Activated CD4-positive, alpha-beta T cell treated with anti-CD3 and anti-CD28 coated beads for 36 hours (primary cell): ENCODE results near the gene OSBPL3. TPM values are rescaled to one million over a fixed set of nuclear protein-coding genes. Genes with fewer than 3 reads are reported as not detected.
"Not testable (repeated sequence)": the region's sequence is repeated elsewhere in the genome, so short reads cannot be mapped to it uniquely, and the experiment has no call there.

ENCODE experiments used
- ATAC-seq: fragments of 200-7000 bp; cut with Tn5 transposase; one replicate; pipeline ENCODE4 v1.10.0; 2021; ENCODE audit warnings: mild to moderate bottlenecking, moderate library complexity
- CTCF ChIA-PET: fragments of 350-600 bp; sonication (Branson Sonifier 250); formaldehyde crosslinking; loops from one replicate; lab custom pipeline; 2021; ENCODE audit warnings: antibody characterized with exemption; lab: Charles Lee
- POLR2A ChIA-PET: fragments of 350-600 bp; sonication (Branson Sonifier 250); formaldehyde crosslinking; loops from one replicate; lab custom pipeline; 2021; ENCODE audit warnings: antibody characterized with exemption, inconsistent platforms; lab: Charles Lee
- DNase-seq: peaks from one replicate; pipeline ENCODE4 v3.0.0-alpha.2; 2020
- H3K27ac Mint-ChIP-seq: one replicate; pipeline ENCODE4 v1.8.0; 2021; ENCODE audit warnings: mixed read lengths
- H3K27me3 Mint-ChIP-seq: one replicate; pipeline ENCODE4 v1.8.0; 2021; ENCODE audit warnings: mixed read lengths
- H3K36me3 Mint-ChIP-seq: one replicate; pipeline ENCODE4 v1.8.0; 2021; ENCODE audit warnings: low read depth, mixed read lengths
- H3K4me1 Mint-ChIP-seq: one replicate; pipeline ENCODE4 v1.8.0; 2021; ENCODE audit warnings: mixed read lengths
- H3K4me3 Mint-ChIP-seq: one replicate; pipeline ENCODE4 v1.8.0; 2021; ENCODE audit warnings: mild to moderate bottlenecking, moderate library complexity, mixed read lengths
- H3K9me3 Mint-ChIP-seq: one replicate; pipeline ENCODE4 v1.8.0; 2021; ENCODE audit warnings: low read depth, mixed read lengths
- intact Hi-C, 2 experiments: fragments of 100-400 bp; cut with DNase I in 1 of 2; cut with micrococcal nuclease in 1 of 2; formaldehyde crosslinking; loops; one replicate each; pipeline versions ENCODE4 v1.14.2 to v1.15.1; 2022 to 2024; cut with DNase I, micrococcal nuclease
- total RNA-seq, 2 experiments: library from RNA; stranded (reverse); gene quantifications; one replicate each; pipeline ENCODE4 v1.2.3, GENCODE V29; 2021

The OSBPL3 gene
- total RNA-seq = 10 to 100 TPM; 34.7 to 38.2 TPM

DNA sequence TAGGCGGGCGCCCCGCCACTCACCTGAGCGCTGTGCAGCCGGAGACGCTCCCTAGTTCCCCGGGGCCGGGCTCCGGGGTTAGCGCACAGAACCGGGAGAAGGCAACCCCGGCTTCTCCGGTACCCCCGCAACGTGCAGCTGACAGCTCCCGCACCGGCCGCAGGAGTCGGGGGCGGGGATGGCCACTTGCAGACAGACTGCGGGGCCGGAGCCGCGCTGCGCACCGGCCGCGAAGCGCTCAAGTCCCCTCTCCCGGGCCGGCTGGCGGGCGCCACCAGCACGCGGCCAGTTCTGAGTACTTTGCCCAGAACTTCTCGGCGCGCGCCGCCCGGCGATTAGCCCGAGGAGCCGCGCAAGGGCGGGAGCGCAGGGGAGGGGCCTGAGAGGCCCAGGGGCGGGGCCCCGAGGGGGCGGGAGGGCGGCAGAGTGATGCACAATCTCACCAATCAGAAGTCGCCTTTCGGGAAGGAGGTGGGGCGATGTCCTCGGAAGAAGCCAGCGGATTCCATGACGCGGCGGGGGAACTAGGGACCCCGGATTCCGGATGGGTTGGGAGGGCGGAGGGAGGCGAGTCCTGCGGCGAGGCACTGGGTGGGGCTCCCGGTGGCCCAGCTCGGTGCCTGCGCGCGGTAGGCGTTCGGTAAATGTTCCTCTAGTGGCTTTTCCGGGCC, at the start of gene OSBPL3:
OSBPL3 (minus strand) TSS at position 316 of the 671 bp plus-strand sequence. CDS start 87,706 bp downstream, outside the sequence.
- peak; percentile 96 for DNase-seq
- Mint-ChIP-seq H3K9me3 (no peaks in the 10 kb centered on the region), H3K36me3 (peaks cover 12% of the 10 kb centered on the region), H3K4me3 (peak within 1 kb of the TSS; percentile 90), H3K27ac (peak within 1 kb of the TSS; percentile 93), H3K4me1 (peaks cover 53% of the 10 kb centered on the region), H3K27me3 (no peaks in the 10 kb centered on the region)
- peak; percentile 84 for ATAC-seq
- CTCF ChIA-PET = interaction anchor here (0.8 to 7.8 kb wide), 15 partner anchors 10 to 224 kb away, joined by 3 to 57 read pairs (median 3); no protein-coding TSS in a partner anchor
- POLR2A ChIA-PET = interaction anchor here (0.6 to 1.7 kb wide), 5 partner anchors 31 to 159 kb away, joined by 3 to 5 read pairs (median 3); no protein-coding TSS in a partner anchor
- intact Hi-C loops = loop anchor here (1.0 to 5.0 kb wide), 13 partner anchors 48 to 1448 kb away; partner anchors contain the start of genes CYCS (in 1 of the 2), GSDME (in 1 of the 2) and TRA2A (in 1 of the 2)

GRCh38 chr7:25029075-25029474, 49.1 kb upstream of the OSBPL3 start:
- ATAC-seq (peak; percentile 35), DNase-seq (peak; percentile 24)
- Mint-ChIP-seq H3K4me1 (peaks cover 46% of the 10 kb centered on the region), H3K27me3 (no peaks in the 10 kb centered on the region), H3K9me3 (no peaks in the 10 kb centered on the region), H3K27ac (peak overlapping the region; percentile 87), H3K36me3 (no peaks in the 10 kb centered on the region), H3K4me3 (peak overlapping the region; percentile 41)
- intact Hi-C loops = loop anchor here (2.0 to 5.0 kb wide), 3 partner anchors 43 to 208 kb away; no protein-coding TSS in a partner anchor
- POLR2A ChIA-PET = interaction anchor here (1.0 kb wide), 1 partner anchor 208 kb away, joined by 4 read pairs; no protein-coding TSS in a partner anchor
- CTCF ChIA-PET = interaction anchor here (0.6 to 3.0 kb wide), 8 partner anchors 30 to 564 kb away, joined by 3 to 15 read pairs (median 4); no protein-coding TSS in a partner anchor

GRCh38 chr7:25028370-25029021, 48.5 kb upstream of the OSBPL3 start:
- Mint-ChIP-seq H3K36me3 (no peaks in the 10 kb centered on the region), H3K9me3 (no peaks in the 10 kb centered on the region), H3K27ac (peak overlapping the region; percentile 87), H3K4me1 (peaks cover 46% of the 10 kb centered on the region), H3K4me3 (peak overlapping the region; percentile 41), H3K27me3 (no peaks in the 10 kb centered on the region)
- DNase-seq (peak; percentile 50), ATAC-seq (peak; percentile 89)
- ChIA-PET CTCF (interaction anchor here (0.6 to 3.0 kb wide), 11 partner anchors 21 to 563 kb away, joined by 3 to 15 read pairs (median 4); no protein-coding TSS in a partner anchor), POLR2A (interaction anchor here (0.7 to 1.0 kb wide), 2 partner anchors 208 to 476 kb away, joined by 3 to 4 read pairs; no protein-coding TSS in a partner anchor)
- intact Hi-C loops = loop anchor here (1.0 to 5.0 kb wide), 7 partner anchors 44 to 208 kb away; partner anchors contain the start of gene OSBPL3 (in 1 of the 2)

DNA sequence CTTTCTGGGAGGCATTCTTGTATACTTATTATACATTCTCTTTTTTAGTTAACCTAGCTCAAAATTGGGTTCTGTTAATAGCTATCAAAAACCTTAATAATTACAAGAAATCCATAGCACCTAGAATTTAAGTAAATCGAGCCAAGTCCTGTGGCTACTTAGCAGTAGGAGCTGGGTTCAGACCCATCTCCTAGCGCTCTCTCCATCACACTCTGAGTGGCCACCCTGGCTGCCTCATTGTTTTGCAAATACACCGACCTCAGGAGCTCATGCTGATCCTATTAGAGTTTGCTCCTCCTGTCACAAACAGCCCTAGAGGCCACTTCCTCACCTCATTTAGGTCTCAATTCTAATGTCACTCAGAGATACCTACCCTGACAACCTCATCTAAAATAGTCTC, 46.2 kb upstream of the OSBPL3 start:
- DNase-seq (no peak), ATAC-seq (no peak)
- H3K4me3 Mint-ChIP-seq = no peak overlapping the region
- H3K27me3 Mint-ChIP-seq = no peaks in the 10 kb centered on the region
- no peak overlapping the region for H3K27ac Mint-ChIP-seq
- CTCF ChIA-PET = interaction anchor here (0.8 to 1.3 kb wide), 2 partner anchors 9 to 69 kb away, joined by 4 read pairs; no protein-coding TSS in a partner anchor
- peaks cover 42% of the 10 kb centered on the region for H3K4me1 Mint-ChIP-seq
- intact Hi-C loops = loop anchor here in 1 of 2 experiments (5.0 kb wide), 1 partner anchor 46 kb away; no protein-coding TSS in a partner anchor
- H3K36me3 Mint-ChIP-seq = no peaks in the 10 kb centered on the region
- H3K9me3 Mint-ChIP-seq = no peaks in the 10 kb centered on the region
- POLR2A ChIA-PET = no interaction called here

DNA sequence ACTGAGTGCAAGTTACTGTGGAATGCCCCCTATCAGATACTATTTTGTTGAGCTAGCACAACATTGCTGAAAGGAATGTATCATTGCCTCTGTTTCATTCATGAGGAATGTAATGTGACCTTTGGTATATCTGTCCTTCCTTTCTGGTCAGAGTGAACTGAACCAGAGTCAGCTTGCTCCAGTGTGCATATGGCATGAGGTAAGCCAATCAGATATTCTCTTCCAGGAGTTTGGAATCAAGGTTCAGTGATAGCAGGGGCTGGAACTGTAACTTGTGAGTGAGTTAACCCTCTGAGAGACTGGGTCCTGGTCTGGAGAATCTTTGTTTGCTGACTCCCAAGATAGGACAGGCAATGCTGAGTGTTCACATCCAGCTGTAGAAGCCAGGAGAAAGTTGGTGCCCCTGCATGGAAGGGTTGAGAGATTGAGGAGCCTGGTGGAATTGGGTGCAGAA, 45.3 kb upstream of the OSBPL3 start:
- H3K4me3 Mint-ChIP-seq = no peak overlapping the region
- no peak overlapping the region for H3K27ac Mint-ChIP-seq
- no peaks in the 10 kb centered on the region for H3K9me3 Mint-ChIP-seq
- intact Hi-C loops = loop anchor here in 1 of 2 experiments (5.0 kb wide), 1 partner anchor 47 kb away; no protein-coding TSS in a partner anchor
- no peak for DNase-seq
- no peaks in the 10 kb centered on the region for H3K27me3 Mint-ChIP-seq
- ChIA-PET CTCF (interaction anchor here (0.9 kb wide), 1 partner anchor 44 kb away, joined by 3 read pairs; no protein-coding TSS in a partner anchor), POLR2A (no interaction called here)
- no peak for ATAC-seq
- H3K4me1 Mint-ChIP-seq = peaks cover 33% of the 10 kb centered on the region
- H3K36me3 Mint-ChIP-seq = no peaks in the 10 kb centered on the region

DNA sequence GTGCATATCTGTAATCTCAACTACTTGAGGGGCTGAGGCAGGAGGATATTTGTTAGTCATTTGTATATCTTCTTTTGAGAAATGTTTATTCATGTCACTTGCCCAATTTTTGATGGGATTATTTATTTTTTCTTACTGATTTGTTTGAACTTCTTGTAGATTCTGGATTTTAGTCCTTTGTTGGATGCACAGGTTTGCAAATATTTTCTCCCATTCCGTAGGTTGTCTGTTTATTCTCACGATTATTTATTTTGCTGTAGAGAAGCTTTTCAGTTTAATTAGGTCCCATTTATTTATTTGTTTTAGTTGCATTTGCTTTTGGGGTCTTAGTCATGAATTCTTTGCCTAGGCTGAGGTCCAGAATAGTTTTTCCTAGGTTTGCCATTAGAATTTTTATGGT, 44.1 kb upstream of the OSBPL3 start:
- DNase-seq (no peak), ATAC-seq (no peak)
- no peak overlapping the region for H3K27ac Mint-ChIP-seq
- CTCF ChIA-PET = no interaction called here
- peaks cover 23% of the 10 kb centered on the region for H3K4me1 Mint-ChIP-seq
- POLR2A ChIA-PET = no interaction called here
- H3K36me3 Mint-ChIP-seq = no peaks in the 10 kb centered on the region
- H3K9me3 Mint-ChIP-seq = no peaks in the 10 kb centered on the region
- H3K27me3 Mint-ChIP-seq = no peaks in the 10 kb centered on the region
- intact Hi-C loops = no loop called here
- H3K4me3 Mint-ChIP-seq = no peak overlapping the region

GRCh38 chr7:25017671-25018070, 37.7 kb upstream of the OSBPL3 start:
- H3K27ac Mint-ChIP-seq, DNase-seq, H3K9me3 Mint-ChIP-seq, H3K27me3 Mint-ChIP-seq, ATAC-seq, POLR2A ChIA-PET, H3K36me3 Mint-ChIP-seq, intact Hi-C loops, H3K4me1 Mint-ChIP-seq, H3K4me3 Mint-ChIP-seq: not testable (repeated sequence)
- CTCF ChIA-PET = interaction anchor here (0.8 to 1.6 kb wide), 4 partner anchors 9 to 196 kb away, joined by 3 to 4 read pairs (median 4); no protein-coding TSS in a partner anchor

DNA sequence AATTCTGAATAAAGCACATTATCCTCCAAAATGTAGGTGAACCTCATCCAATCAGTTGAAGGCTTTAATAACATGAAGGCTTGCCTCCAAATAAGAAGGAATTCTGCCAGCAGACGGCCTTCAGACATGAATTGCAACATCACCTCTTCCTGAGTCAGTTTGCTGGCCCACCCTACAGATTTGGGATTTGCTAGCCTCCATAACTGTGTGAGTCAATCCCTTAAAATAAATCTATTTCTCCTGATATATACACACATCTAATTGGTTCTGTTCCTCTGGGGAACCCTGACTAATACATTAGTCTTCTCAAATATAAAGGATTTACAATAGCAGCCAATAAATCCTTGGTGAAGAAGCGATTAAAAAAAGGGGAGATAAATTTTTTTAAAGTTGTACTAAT, 34.8 kb upstream of the OSBPL3 start:
- no peak overlapping the region for H3K4me3 Mint-ChIP-seq
- POLR2A ChIA-PET = no interaction called here
- H3K27ac Mint-ChIP-seq = no peak overlapping the region
- CTCF ChIA-PET = no interaction called here
- no peaks in the 10 kb centered on the region for H3K9me3 Mint-ChIP-seq
- H3K27me3 Mint-ChIP-seq = no peaks in the 10 kb centered on the region
- DNase-seq = no peak
- no peaks in the 10 kb centered on the region for H3K36me3 Mint-ChIP-seq
- peaks cover 6% of the 10 kb centered on the region for H3K4me1 Mint-ChIP-seq
- ATAC-seq = no peak
- intact Hi-C loops = no loop called here

DNA sequence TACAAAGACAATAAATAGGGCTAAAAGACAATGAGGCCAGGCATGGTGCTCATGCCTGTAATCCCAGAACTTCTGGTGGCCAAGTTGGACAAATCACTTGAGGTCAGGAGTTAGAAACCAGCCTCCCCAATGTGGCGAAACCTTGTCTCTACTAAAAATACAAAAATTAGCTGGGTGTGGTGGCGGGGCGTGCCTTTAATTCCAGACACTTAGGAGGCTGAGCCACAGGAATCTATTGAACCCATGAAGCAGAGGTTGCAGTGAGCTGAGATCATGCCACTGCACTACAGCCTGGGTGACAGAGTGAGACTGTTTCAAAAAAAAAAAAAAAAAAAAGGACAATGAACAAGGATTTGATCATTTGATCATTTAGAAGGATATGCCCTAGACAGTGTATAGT, 32.7 kb upstream of the OSBPL3 start:
- H3K36me3 Mint-ChIP-seq, DNase-seq, ATAC-seq, H3K9me3 Mint-ChIP-seq, H3K4me3 Mint-ChIP-seq, H3K27ac Mint-ChIP-seq, POLR2A ChIA-PET, intact Hi-C loops, H3K27me3 Mint-ChIP-seq, H3K4me1 Mint-ChIP-seq: not testable (repeated sequence)
- CTCF ChIA-PET = interaction anchor here (0.8 to 2.1 kb wide), 3 partner anchors 10 to 192 kb away, joined by 3 to 4 read pairs (median 4); no protein-coding TSS in a partner anchor

GRCh38 chr7:25012254-25012653, 32.3 kb upstream of the OSBPL3 start:
- Mint-ChIP-seq H3K9me3 (no peaks in the 10 kb centered on the region), H3K4me3 (no peak overlapping the region)
- ATAC-seq = peak; percentile 70

GRCh38 chr7:25009257-25009656, 29.3 kb upstream of the OSBPL3 start:
- no peaks in the 10 kb centered on the region for H3K27me3 Mint-ChIP-seq
- POLR2A ChIA-PET = no interaction called here
- no peak overlapping the region for H3K4me3 Mint-ChIP-seq

More at GRCh38 chr7:25012254-25012653, 32.3 kb upstream of the OSBPL3 start:
- ChIA-PET POLR2A (no interaction called here), CTCF (interaction anchor here (2.1 kb wide), 1 partner anchor 11 kb away, joined by 4 read pairs; no protein-coding TSS in a partner anchor)
- H3K27ac Mint-ChIP-seq = no peak overlapping the region
- peaks cover 6% of the 10 kb centered on the region for H3K4me1 Mint-ChIP-seq
- no peaks in the 10 kb centered on the region for H3K36me3 Mint-ChIP-seq
- intact Hi-C loops = no loop called here
- no peak for DNase-seq
- H3K27me3 Mint-ChIP-seq = no peaks in the 10 kb centered on the region

More at GRCh38 chr7:25009257-25009656, 29.3 kb upstream of the OSBPL3 start:
- no peak overlapping the region for H3K27ac Mint-ChIP-seq
- ATAC-seq = no peak
- no peak for DNase-seq
- CTCF ChIA-PET = no interaction called here
- intact Hi-C loops = no loop called here
- H3K36me3 Mint-ChIP-seq = no peaks in the 10 kb centered on the region
- no peaks in the 10 kb centered on the region for H3K9me3 Mint-ChIP-seq
- peaks cover 11% of the 10 kb centered on the region for H3K4me1 Mint-ChIP-seq
